ENCODE measurements around the gene UXS1.

Gene UXS1

DNA sequence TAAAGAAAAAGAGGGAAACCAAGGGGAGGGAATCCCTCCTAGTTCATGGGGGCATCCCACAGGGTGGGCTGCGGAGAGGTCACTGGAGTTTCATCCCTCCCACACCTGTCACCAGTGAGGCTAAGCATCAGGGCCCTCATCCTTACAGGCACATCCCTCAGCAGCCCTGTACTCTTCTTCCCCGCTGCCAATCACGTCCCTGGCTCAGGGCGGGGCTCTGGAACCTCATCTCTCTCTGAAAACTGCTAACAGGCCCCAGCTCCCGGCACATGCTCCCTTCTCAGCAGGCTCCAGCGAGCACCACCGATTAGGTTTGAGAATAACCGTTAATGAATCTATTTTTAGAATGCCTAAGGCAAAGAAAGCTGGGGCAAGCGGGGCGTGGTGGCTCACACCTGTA, 13.0 kb downstream of the UXS1 start:
- no peaks in the 10 kb centered on the region for H3K27me3 ChIP-seq (ENCODE audit: insufficient read depth, low read length, poor library complexity)
- H3K79me2 ChIP-seq (ENCODE audit: insufficient read depth, low read length) = peaks cover 99% of the 10 kb centered on the region
- H3K36me3 ChIP-seq (ENCODE audit: insufficient read depth, low read length) = peaks cover 24% of the 10 kb centered on the region
- H2AFZ ChIP-seq (ENCODE audit: low read depth, low read length) = no peak overlapping the region
- no peak overlapping the region for H3K4me2 ChIP-seq (ENCODE audit: insufficient read depth, low read length)
- no peak overlapping the region for H3K4me3 ChIP-seq (ENCODE audit: low read depth in 1 of 2, low read length in 2 of 2)
- TF ChIP-seq EZH2 (IDR thresholded peaks at IDR 0.05; ENCODE audit: borderline replicate concordance, low read depth, low read length, severe bottlenecking) = no peak
- TF ChIP-seq, protein P1, sequence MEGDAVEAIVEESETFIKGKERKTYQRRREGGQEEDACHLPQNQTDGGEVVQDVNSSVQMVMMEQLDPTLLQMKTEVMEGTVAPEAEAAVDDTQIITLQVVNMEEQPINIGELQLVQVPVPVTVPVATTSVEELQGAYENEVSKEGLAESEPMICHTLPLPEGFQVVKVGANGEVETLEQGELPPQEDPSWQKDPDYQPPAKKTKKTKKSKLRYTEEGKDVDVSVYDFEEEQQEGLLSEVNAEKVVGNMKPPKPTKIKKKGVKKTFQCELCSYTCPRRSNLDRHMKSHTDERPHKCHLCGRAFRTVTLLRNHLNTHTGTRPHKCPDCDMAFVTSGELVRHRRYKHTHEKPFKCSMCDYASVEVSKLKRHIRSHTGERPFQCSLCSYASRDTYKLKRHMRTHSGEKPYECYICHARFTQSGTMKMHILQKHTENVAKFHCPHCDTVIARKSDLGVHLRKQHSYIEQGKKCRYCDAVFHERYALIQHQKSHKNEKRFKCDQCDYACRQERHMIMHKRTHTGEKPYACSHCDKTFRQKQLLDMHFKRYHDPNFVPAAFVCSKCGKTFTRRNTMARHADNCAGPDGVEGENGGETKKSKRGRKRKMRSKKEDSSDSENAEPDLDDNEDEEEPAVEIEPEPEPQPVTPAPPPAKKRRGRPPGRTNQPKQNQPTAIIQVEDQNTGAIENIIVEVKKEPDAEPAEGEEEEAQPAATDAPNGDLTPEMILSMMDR (IDR thresholded peaks at IDR 0.05; ENCODE audit: borderline replicate concordance, extremely low read depth, low read length, poor library complexity, severe bottlenecking) = no peak
- no peak overlapping the region for H3K9ac ChIP-seq (ENCODE audit: low read depth, low read length)
- DNase-seq (no peak), ATAC-seq (ENCODE audit: insufficient read depth, low read depth) (no peak)
- H3K9me3 ChIP-seq (ENCODE audit: insufficient read depth, low read length, severe bottlenecking) = no peaks in the 10 kb centered on the region
- H3K4me1 ChIP-seq (ENCODE audit: insufficient read depth, low read length) = peaks cover 34% of the 10 kb centered on the region
- H4K20me1 ChIP-seq (ENCODE audit: insufficient read depth, low read length) = peaks cover 82% of the 10 kb centered on the region
- no peak overlapping the region for H3K27ac ChIP-seq (ENCODE audit: low read length)

DNA sequence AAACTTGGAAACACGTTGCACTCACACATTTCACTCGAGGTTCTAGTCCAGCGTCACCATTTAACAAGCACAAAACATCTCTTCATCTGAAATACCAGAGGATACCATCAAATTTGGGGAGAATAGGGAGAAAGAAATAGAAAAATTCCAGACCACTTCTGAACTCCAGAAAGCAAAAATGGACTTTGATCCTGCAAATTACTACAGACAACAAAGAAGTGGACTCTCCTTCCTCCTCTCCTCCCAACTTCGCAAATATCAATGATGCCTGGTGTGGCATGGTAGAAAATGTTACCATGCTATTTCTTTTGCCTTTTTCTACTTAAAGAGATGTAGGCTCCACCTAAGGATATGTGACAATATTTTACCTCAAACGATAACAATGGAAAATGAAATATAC, 13.5 kb downstream of the UXS1 start:
- no peak overlapping the region for H3K27ac ChIP-seq (ENCODE audit: low read length)
- no peak overlapping the region for H3K4me2 ChIP-seq (ENCODE audit: insufficient read depth, low read length)
- H3K4me3 ChIP-seq (ENCODE audit: low read depth in 1 of 2, low read length in 2 of 2) = no peak overlapping the region
- TF ChIP-seq, protein P1 (IDR thresholded peaks at IDR 0.05; ENCODE audit: borderline replicate concordance, extremely low read depth, low read length, poor library complexity, severe bottlenecking) = no peak
- no peak for TF ChIP-seq EZH2 (IDR thresholded peaks at IDR 0.05; ENCODE audit: borderline replicate concordance, low read depth, low read length, severe bottlenecking)
- H3K4me1 ChIP-seq (ENCODE audit: insufficient read depth, low read length) = peaks cover 29% of the 10 kb centered on the region
- ATAC-seq (ENCODE audit: insufficient read depth, low read depth) (no peak), DNase-seq (no peak)
- H3K9me3 ChIP-seq (ENCODE audit: insufficient read depth, low read length, severe bottlenecking) = no peaks in the 10 kb centered on the region
- H2AFZ ChIP-seq (ENCODE audit: low read depth, low read length) = no peak overlapping the region
- H3K27me3 ChIP-seq (ENCODE audit: insufficient read depth, low read length, poor library complexity) = no peaks in the 10 kb centered on the region
- H4K20me1 ChIP-seq (ENCODE audit: insufficient read depth, low read length) = peaks cover 82% of the 10 kb centered on the region
- H3K36me3 ChIP-seq (ENCODE audit: insufficient read depth, low read length) = peaks cover 27% of the 10 kb centered on the region
- peaks cover 99% of the 10 kb centered on the region for H3K79me2 ChIP-seq (ENCODE audit: insufficient read depth, low read length)
- no peak overlapping the region for H3K9ac ChIP-seq (ENCODE audit: low read depth, low read length)

DNA sequence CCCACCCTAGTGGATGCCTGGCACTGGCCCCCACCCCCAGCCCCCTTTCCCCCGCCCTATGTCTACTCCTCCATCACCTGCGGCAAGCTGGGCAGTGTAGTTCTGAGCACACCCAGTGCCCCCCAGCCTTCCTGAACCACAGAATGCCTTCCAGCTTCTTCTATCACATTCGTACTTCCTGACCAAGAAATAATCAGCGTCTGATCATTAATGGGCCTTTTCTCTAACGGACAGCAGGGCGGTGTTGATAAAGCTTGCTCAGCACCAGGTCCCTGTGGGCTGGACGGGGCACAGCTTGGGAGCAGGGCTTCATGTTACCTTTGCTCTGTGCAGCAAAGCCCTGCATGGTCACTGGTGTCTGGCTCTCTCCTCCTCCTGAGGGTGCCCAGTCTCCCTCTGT, 15.4 kb downstream of the UXS1 start:
- peaks cover 80% of the 10 kb centered on the region for H4K20me1 ChIP-seq (ENCODE audit: insufficient read depth, low read length)
- TF ChIP-seq EZH2 (IDR thresholded peaks at IDR 0.05; ENCODE audit: borderline replicate concordance, low read depth, low read length, severe bottlenecking) = no peak
- TF ChIP-seq, protein P1 (IDR thresholded peaks at IDR 0.05; ENCODE audit: borderline replicate concordance, extremely low read depth, low read length, poor library complexity, severe bottlenecking) = no peak
- ATAC-seq (ENCODE audit: insufficient read depth, low read depth) = no peak
- peaks cover 20% of the 10 kb centered on the region for H3K36me3 ChIP-seq (ENCODE audit: insufficient read depth, low read length)
- H3K4me1 ChIP-seq (ENCODE audit: insufficient read depth, low read length) = peaks cover 13% of the 10 kb centered on the region
- H3K4me2 ChIP-seq (ENCODE audit: insufficient read depth, low read length) = no peak overlapping the region
- H3K27ac ChIP-seq (ENCODE audit: low read length) = no peak overlapping the region
- H3K9me3 ChIP-seq (ENCODE audit: insufficient read depth, low read length, severe bottlenecking) = no peaks in the 10 kb centered on the region
- no peak for DNase-seq
- H3K9ac ChIP-seq (ENCODE audit: low read depth, low read length) = no peak overlapping the region
- peaks cover 100% of the 10 kb centered on the region for H3K79me2 ChIP-seq (ENCODE audit: insufficient read depth, low read length)
- no peaks in the 10 kb centered on the region for H3K27me3 ChIP-seq (ENCODE audit: insufficient read depth, low read length, poor library complexity)
- H2AFZ ChIP-seq (ENCODE audit: low read depth, low read length) = no peak overlapping the region
- H3K4me3 ChIP-seq (ENCODE audit: low read depth in 1 of 2, low read length in 2 of 2) = no peak overlapping the region

DNA sequence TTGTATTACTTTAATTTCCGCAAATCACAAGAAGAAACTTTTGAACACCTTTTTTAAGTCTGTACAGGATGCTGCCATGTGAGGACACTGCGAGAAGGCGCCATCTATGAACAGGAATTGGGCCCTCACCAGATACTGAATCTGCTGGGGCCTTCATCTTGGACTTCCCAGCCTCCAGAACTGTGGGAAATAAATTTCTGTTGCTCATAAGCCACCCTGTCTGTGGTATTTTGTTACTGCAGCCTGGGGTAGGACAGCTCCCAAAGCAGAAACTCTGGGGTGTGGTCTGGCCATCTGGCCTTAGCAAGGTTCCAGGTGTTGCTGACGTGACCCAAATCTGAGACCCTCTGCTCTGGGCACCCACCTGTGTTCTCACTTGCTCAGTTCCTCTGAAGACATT, 16.5 kb downstream of the UXS1 start:
- no peak for TF ChIP-seq EZH2 (IDR thresholded peaks at IDR 0.05; ENCODE audit: borderline replicate concordance, low read depth, low read length, severe bottlenecking)
- TF ChIP-seq, protein P1 (IDR thresholded peaks at IDR 0.05; ENCODE audit: borderline replicate concordance, extremely low read depth, low read length, poor library complexity, severe bottlenecking) = peak; percentile 9
- Histone ChIP-seq H3K4me1 (ENCODE audit: insufficient read depth, low read length) (peaks cover 2% of the 10 kb centered on the region), H3K4me3 (ENCODE audit: low read depth in 1 of 2, low read length in 2 of 2) (no peak overlapping the region), H3K9me3 (ENCODE audit: insufficient read depth, low read length, severe bottlenecking) (no peaks in the 10 kb centered on the region), H3K79me2 (ENCODE audit: insufficient read depth, low read length) (peaks cover 100% of the 10 kb centered on the region), H3K27me3 (ENCODE audit: insufficient read depth, low read length, poor library complexity) (no peaks in the 10 kb centered on the region), H3K27ac (ENCODE audit: low read length) (no peak overlapping the region), H3K36me3 (ENCODE audit: insufficient read depth, low read length) (peaks cover 20% of the 10 kb centered on the region), H2AFZ (ENCODE audit: low read depth, low read length) (no peak overlapping the region), H4K20me1 (ENCODE audit: insufficient read depth, low read length) (peaks cover 82% of the 10 kb centered on the region), H3K9ac (ENCODE audit: low read depth, low read length) (no peak overlapping the region), H3K4me2 (ENCODE audit: insufficient read depth, low read length) (no peak overlapping the region)
- DNase-seq (no peak), ATAC-seq (ENCODE audit: insufficient read depth, low read depth) (peak; percentile 32; the same call in 1 of the 3 replicates)

Data from DND-41 (cell line).